ENCODE measurements around the gene GPC3.

GRCh38 chrX:133810925-133811324 lies 174.5 kb downstream of the GPC3 start:
- TF ChIP-seq, protein P1, sequence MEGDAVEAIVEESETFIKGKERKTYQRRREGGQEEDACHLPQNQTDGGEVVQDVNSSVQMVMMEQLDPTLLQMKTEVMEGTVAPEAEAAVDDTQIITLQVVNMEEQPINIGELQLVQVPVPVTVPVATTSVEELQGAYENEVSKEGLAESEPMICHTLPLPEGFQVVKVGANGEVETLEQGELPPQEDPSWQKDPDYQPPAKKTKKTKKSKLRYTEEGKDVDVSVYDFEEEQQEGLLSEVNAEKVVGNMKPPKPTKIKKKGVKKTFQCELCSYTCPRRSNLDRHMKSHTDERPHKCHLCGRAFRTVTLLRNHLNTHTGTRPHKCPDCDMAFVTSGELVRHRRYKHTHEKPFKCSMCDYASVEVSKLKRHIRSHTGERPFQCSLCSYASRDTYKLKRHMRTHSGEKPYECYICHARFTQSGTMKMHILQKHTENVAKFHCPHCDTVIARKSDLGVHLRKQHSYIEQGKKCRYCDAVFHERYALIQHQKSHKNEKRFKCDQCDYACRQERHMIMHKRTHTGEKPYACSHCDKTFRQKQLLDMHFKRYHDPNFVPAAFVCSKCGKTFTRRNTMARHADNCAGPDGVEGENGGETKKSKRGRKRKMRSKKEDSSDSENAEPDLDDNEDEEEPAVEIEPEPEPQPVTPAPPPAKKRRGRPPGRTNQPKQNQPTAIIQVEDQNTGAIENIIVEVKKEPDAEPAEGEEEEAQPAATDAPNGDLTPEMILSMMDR (conservative IDR thresholded peaks at IDR 0.05; ENCODE audit: low read depth, low read length), result no peak
- TF ChIP-seq EZH2 (IDR thresholded peaks at IDR 0.05; ENCODE audit: borderline replicate concordance, low read depth, low read length, poor library complexity, severe bottlenecking), result no peak
